Sciatic nerve (tissue), 2 donors: ENCODE results near the gene EFHC1. TPM values are rescaled to one million over a fixed set of nuclear protein-coding genes. Genes with fewer than 3 reads are reported as not detected.
A peak's percentile ranks its signal among the peaks of the same experiment; 100 is the strongest.
"Not testable (repeated sequence)": the region's sequence is repeated elsewhere in the genome, so short reads cannot be mapped to it uniquely, and the experiment has no call there.

ENCODE experiments used
- ATAC-seq: fragments of 200-7000 bp; cut with Tn5 transposase; one replicate; pipeline ENCODE4 v1.9.1; 2020; ENCODE audit warnings: mild to moderate bottlenecking, moderate library complexity
- DNase-seq: peaks from one replicate; pipeline ENCODE4 v3.0.0-alpha.2; 2020; ENCODE audit warnings: low spot score
- intact Hi-C: fragments of 100-400 bp; cut with DNase I; formaldehyde crosslinking; loops from one replicate; pipeline ENCODE4 v1.14.2; 2022
- total RNA-seq: library from RNA; stranded (reverse); fragmentation: NEBNext Ultra II Directional; extraction: Animal tissue kit (Norgen Biotek cat#: 25700); gene quantifications from one replicate; pipeline ENCODE4 v1.2.1, GENCODE V29; 2021
- donor health status: DM: no; HTN: no; CAD: no.
- donor health status: DM: no; HTN: no; CAD: no.

Gene EFHC1
- 38.7 TPM for total RNA-seq

GRCh38 chr6:52419809-52420667, at the start of gene EFHC1:
TSS of gene EFHC1 (plus strand) at chr6:52420342. CDS start at chr6:52420411, 69 bp downstream.
- ATAC-seq: peak; percentile 98
- intact Hi-C loops: no loop called here

GRCh38 chr6:52371656-52372191, 48.4 kb upstream of the EFHC1 start:
- intact Hi-C loops: no loop called here
- no peak for ATAC-seq
- no peak for DNase-seq

More at GRCh38 chr6:52419809-52420667, at the start of gene EFHC1:
- peak; percentile 99 for DNase-seq

- DNase-seq: no peak
- intact Hi-C loops: no loop called here
- no peak for ATAC-seq
Measured at GRCh38 chr6:52373151-52373690, 46.9 kb upstream of the EFHC1 start.

- DNase-seq (no peak), ATAC-seq (no peak)
- intact Hi-C loops: no loop called here
Measured at GRCh38 chr6:52374247-52374646, 45.9 kb upstream of the EFHC1 start.

GRCh38 chr6:52375780-52376556, 44.2 kb upstream of the EFHC1 start:
- peak; percentile 69 for ATAC-seq
- no peak for DNase-seq
- intact Hi-C loops: no loop called here

- intact Hi-C loops: no loop called here
- DNase-seq (no peak), ATAC-seq (peak; percentile 88)
Measured at GRCh38 chr6:52376763-52377162, 43.4 kb upstream of the EFHC1 start.

- ATAC-seq: no peak
- intact Hi-C loops: no loop called here
- no peak for DNase-seq
Measured at GRCh38 chr6:52377538-52378221, 42.5 kb upstream of the EFHC1 start.

GRCh38 chr6:52381249-52381648, 38.9 kb upstream of the EFHC1 start:
- intact Hi-C loops: no loop called here
- ATAC-seq: no peak
- DNase-seq: no peak

- ATAC-seq: no peak
- no peak for DNase-seq
- intact Hi-C loops: no loop called here
Measured at GRCh38 chr6:52384145-52384766, 35.9 kb upstream of the EFHC1 start.

- DNase-seq: no peak
- intact Hi-C loops: no loop called here
- ATAC-seq: no peak
Measured at GRCh38 chr6:52385074-52385473, 35.1 kb upstream of the EFHC1 start.

GRCh38 chr6:52388119-52388518, 32.0 kb upstream of the EFHC1 start:
- ATAC-seq, DNase-seq, intact Hi-C loops: not testable (repeated sequence)

GRCh38 chr6:52388790-52389189, 31.4 kb upstream of the EFHC1 start:
- ATAC-seq (no peak), DNase-seq (no peak)
- intact Hi-C loops: no loop called here

- no peak for ATAC-seq
- no peak for DNase-seq
- intact Hi-C loops: no loop called here
Measured at GRCh38 chr6:52389264-52389625, 30.9 kb upstream of the EFHC1 start.

GRCh38 chr6:52389626-52390360, 30.3 kb upstream of the EFHC1 start:
- intact Hi-C loops: no loop called here
- peak; percentile 55 for ATAC-seq
- peak; percentile 61 for DNase-seq

- peak; percentile 32 for ATAC-seq
- intact Hi-C loops: no loop called here
- DNase-seq: no peak
Measured at GRCh38 chr6:52390361-52390727, 29.8 kb upstream of the EFHC1 start.

GRCh38 chr6:52391599-52391998, 28.5 kb upstream of the EFHC1 start:
- intact Hi-C loops: no loop called here
- no peak for DNase-seq
- no peak for ATAC-seq

GRCh38 chr6:52392944-52393343, 27.2 kb upstream of the EFHC1 start:
- no peak for DNase-seq
- intact Hi-C loops: no loop called here
- no peak for ATAC-seq

GRCh38 chr6:52393780-52394179, 26.4 kb upstream of the EFHC1 start:
- no peak for DNase-seq
- no peak for ATAC-seq
- intact Hi-C loops: no loop called here
